KMS-11 (cell line): ENCODE results near the gene CDK11A.
"Not testable (repeated sequence)": the region's sequence is repeated elsewhere in the genome, so short reads cannot be mapped to it uniquely, and the experiment has no call there.

Experiments used
- H2AFZ ChIP-seq: fragments of 200-600 bp; sonication (generic); 2 replicates; pipeline ENCODE4 v1.6.1; 2016; ENCODE audit warnings: antibody characterized with exemption, mixed run types, low read depth
- H3K27ac ChIP-seq: fragments of 200-600 bp; sonication (generic); 2 replicates; pipeline ENCODE4 v1.6.1; 2016; ENCODE audit warnings: mild to moderate bottlenecking, mixed run types
- H3K27me3 ChIP-seq: fragments of 200-600 bp; sonication (generic); 2 replicates; pipeline ENCODE4 v1.6.1; 2017; ENCODE audit warnings: mild to moderate bottlenecking, low read depth, mixed run types, moderate library complexity; ENCODE audit not compliant: insufficient read depth
- H3K36me3 ChIP-seq: fragments of 200-600 bp; sonication (generic); 2 replicates; pipeline ENCODE4 v1.6.1; 2017; ENCODE audit warnings: mild to moderate bottlenecking, mixed run types; ENCODE audit not compliant: insufficient read depth
- H3K4me1 ChIP-seq: fragments of 200-600 bp; sonication (generic); 2 replicates; pipeline ENCODE4 v1.6.1; 2016; ENCODE audit warnings: mild to moderate bottlenecking, low read depth, mixed run types; ENCODE audit not compliant: poor library complexity, severe bottlenecking
- H3K4me2 ChIP-seq: fragments of 200-600 bp; sonication (generic); 2 replicates; pipeline ENCODE4 v1.7.0; 2016; ENCODE audit warnings: mild to moderate bottlenecking, mixed run types
- H3K4me3 ChIP-seq: fragments of 200-600 bp; sonication (generic); IDR thresholded peaks from 2 replicates; pipeline ENCODE4 v1.6.1; 2017; ENCODE audit warnings: low read depth, low read length, mixed read lengths; ENCODE audit not compliant: insufficient read depth
- H3K79me2 ChIP-seq: fragments of 200-600 bp; sonication (generic); 2 replicates; pipeline ENCODE4 v1.6.1; 2016; ENCODE audit warnings: low read depth, mixed run types; ENCODE audit not compliant: insufficient read depth
- H3K9ac ChIP-seq: fragments of 200-600 bp; sonication (generic); 2 replicates; pipeline ENCODE4 v1.6.1; 2016; ENCODE audit warnings: mild to moderate bottlenecking, mixed run types
- H4K20me1 ChIP-seq: fragments of 200-600 bp; sonication (generic); 2 replicates; pipeline ENCODE4 v1.6.1; 2016; ENCODE audit warnings: mild to moderate bottlenecking, mixed run types; ENCODE audit not compliant: insufficient read depth
- TF ChIP-seq, protein P1 (sequence below): fragments of 200-600 bp; sonication (generic); conservative IDR thresholded peaks from 2 replicates; pipeline ENCODE4 v1.6.1; 2017; ENCODE audit warnings: low read depth, mild to moderate bottlenecking, antibody characterized with exemption, low read length, moderate library complexity, mixed read lengths

CDK11A gene

DNA sequence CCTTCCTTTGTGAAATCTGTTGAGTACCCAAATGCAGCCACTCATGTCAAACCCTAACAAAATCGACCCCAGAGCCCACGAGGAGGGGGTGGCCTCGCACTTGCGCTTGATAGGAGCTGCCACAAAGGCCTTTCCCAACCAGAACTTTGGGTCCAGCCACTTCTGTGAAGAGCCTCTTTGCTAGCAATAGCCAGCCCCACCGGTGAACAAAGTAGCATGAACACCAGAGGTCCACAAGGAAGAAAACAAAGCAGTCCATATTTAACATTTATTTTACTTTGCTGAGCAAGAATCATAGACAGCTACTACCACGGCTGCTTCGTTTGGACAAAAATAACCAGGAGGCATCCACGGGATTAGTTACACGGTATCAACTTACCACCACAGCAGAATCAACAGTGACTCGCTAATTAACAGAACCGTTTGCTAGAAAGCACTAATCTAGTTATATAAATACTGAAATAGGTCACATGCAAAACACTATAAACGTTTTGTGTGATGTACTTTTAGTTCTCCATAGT lies 3.0 kb upstream of the CDK11A start:
- H3K9ac ChIP-seq, H3K4me3 ChIP-seq, H3K79me2 ChIP-seq, H3K27ac ChIP-seq, H3K27me3 ChIP-seq, H4K20me1 ChIP-seq, H3K36me3 ChIP-seq, H2AFZ ChIP-seq, H3K4me2 ChIP-seq, H3K4me1 ChIP-seq: not testable (repeated sequence)

DNA sequence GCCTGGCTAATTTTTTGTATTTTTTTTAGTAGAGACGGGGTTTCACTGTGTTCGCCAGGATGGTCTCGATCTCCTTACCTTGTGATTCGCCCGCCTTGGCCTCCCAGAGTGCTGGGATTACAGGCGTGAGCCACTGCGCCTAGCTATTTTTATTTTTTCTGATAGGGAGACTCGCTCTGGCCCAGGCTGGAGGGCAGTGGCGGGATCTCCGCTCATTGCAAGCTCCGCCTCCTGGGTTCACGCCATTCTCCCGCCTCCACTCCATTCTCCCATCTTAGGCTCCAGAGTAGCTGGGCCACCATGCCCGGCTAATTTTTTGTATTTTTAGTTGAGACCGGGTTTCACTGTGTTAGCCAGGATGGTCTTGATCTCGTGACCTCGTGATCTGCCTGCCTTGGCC lies 1.9 kb upstream of the CDK11A start:
- H3K27me3 ChIP-seq, H3K4me1 ChIP-seq, H3K36me3 ChIP-seq, H3K4me2 ChIP-seq, H3K4me3 ChIP-seq, H2AFZ ChIP-seq, H3K27ac ChIP-seq, H3K9ac ChIP-seq, H4K20me1 ChIP-seq, H3K79me2 ChIP-seq: not testable (repeated sequence)

DNA sequence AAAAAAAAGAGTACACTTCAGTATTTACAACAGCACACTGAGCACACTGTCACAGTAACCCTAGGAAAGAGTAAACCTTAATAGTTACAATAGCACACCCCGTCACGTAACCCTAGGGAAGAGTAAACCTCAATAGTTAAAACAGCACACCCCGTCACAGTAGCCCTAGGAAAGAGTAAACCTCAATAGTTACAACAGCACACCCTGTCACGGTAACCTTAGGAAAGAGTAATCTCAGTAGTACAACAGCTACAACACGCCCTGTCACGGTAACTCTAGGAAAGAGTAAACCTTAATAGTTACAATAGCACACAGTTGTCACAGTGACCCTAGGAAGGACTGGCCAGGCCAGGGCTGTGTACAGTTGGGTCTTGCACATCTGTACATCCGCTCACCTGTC lies 3.0 kb downstream of the CDK11A start:
- TF ChIP-seq, protein P1, sequence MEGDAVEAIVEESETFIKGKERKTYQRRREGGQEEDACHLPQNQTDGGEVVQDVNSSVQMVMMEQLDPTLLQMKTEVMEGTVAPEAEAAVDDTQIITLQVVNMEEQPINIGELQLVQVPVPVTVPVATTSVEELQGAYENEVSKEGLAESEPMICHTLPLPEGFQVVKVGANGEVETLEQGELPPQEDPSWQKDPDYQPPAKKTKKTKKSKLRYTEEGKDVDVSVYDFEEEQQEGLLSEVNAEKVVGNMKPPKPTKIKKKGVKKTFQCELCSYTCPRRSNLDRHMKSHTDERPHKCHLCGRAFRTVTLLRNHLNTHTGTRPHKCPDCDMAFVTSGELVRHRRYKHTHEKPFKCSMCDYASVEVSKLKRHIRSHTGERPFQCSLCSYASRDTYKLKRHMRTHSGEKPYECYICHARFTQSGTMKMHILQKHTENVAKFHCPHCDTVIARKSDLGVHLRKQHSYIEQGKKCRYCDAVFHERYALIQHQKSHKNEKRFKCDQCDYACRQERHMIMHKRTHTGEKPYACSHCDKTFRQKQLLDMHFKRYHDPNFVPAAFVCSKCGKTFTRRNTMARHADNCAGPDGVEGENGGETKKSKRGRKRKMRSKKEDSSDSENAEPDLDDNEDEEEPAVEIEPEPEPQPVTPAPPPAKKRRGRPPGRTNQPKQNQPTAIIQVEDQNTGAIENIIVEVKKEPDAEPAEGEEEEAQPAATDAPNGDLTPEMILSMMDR = no peak
- H3K4me2 ChIP-seq = no peak overlapping the region
- H3K9ac ChIP-seq = no peak overlapping the region
- H3K36me3 ChIP-seq = peaks cover 6% of the 10 kb centered on the region; the same call in 1 of the 2 replicates
- H3K79me2 ChIP-seq = 0 out of 2 replicates have a peak, but pooled peaks cover 6% of the 10 kb centered on the region
- H4K20me1 ChIP-seq = no peaks in the 10 kb centered on the region
- no peak overlapping the region for H3K27ac ChIP-seq
- H3K4me3 ChIP-seq = no peak overlapping the region
- peaks cover 5% of the 10 kb centered on the region for H3K4me1 ChIP-seq
- H3K27me3 ChIP-seq = no peaks in the 10 kb centered on the region
- H2AFZ ChIP-seq = no peak overlapping the region

DNA sequence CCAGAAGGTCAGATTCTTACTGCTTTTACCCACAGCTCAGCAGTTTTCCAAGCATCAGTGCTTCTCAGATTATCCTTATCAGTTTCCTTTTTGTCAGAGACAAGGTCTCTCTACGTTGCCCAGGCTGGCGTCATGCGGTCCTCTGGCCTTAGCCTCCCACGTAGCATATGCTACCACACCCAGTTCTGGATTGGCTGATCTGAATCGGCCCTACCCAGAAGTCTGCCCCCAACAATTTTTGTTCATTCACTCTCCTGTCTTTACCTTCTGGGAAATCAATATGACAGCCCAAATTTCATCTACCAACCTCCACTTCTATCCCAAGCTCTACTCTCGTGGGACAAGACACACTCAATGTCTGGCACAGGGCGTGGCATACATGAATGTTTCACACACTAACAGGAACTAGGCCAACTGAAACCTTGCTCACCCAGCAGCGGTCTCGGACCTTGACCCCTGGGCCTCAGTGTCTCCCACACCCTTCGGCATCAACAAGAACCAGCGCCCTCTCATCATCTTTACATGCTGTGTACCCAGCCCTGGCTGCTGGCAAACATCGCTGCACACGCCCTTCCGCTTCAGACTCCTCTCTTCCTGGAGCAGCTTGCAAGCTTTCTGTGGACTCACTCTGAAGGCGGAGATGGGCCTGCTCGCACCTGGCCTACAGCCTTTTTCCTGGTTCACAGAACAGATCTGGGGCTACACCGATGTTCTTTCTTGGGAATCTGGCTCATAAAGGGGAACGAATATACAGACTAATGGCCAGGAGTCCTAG lies 8.9 kb downstream of the CDK11A start:
- H3K9ac ChIP-seq, H3K79me2 ChIP-seq, H2AFZ ChIP-seq, H4K20me1 ChIP-seq, H3K4me1 ChIP-seq, H3K27ac ChIP-seq, H3K27me3 ChIP-seq, H3K36me3 ChIP-seq, H3K4me3 ChIP-seq, H3K4me2 ChIP-seq: not testable (repeated sequence)

DNA sequence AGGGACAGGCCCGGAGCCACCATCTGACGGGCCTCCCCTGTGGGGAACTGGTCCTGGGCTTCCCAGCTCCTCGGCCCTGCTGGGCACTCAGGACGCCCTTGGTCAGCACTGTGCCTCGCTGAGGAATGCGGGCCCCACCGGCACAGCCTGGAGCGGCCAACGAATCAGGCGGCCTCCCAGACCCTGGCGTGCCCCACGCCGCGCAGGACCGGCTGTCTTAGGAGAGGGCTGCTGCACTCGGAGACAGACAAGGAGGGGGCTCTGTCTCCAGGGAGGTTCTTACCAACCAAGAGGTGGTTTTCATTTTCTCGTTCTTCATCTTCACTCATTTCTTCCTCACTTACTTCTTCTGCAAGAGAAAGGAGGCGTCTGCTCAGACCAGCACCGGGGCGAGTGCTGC lies 16.3 kb downstream of the CDK11A start:
- H3K36me3 ChIP-seq, H3K27me3 ChIP-seq, H4K20me1 ChIP-seq, H3K79me2 ChIP-seq, H3K9ac ChIP-seq, H3K4me3 ChIP-seq, H3K4me2 ChIP-seq, H2AFZ ChIP-seq, H3K4me1 ChIP-seq, H3K27ac ChIP-seq: not testable (repeated sequence)

DNA sequence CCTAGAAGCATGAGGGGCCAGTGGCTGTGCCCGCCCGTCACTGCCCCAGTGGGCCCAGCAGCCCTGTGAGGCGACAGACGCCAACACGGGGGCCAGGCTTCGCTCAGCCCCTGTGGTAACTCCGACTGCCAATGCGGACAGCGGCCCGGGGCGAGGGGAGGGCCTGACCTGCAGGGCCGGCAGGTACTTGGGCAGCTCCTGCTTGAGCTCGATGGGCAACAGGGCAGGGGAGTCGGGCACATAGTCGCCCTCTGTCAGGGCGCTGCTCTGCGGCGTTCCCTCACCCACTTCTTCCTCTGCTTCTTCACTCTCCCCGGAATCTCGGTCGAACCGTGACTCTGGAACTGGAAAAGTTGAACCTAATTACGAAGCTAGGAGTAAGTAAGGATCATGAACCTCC lies 16.9 kb downstream of the CDK11A start:
- not testable (repeated sequence) for H3K4me1 ChIP-seq, H3K9ac ChIP-seq, H4K20me1 ChIP-seq, H3K4me3 ChIP-seq, H3K4me2 ChIP-seq, H3K79me2 ChIP-seq, H3K27me3 ChIP-seq, H2AFZ ChIP-seq, H3K36me3 ChIP-seq, H3K27ac ChIP-seq

DNA sequence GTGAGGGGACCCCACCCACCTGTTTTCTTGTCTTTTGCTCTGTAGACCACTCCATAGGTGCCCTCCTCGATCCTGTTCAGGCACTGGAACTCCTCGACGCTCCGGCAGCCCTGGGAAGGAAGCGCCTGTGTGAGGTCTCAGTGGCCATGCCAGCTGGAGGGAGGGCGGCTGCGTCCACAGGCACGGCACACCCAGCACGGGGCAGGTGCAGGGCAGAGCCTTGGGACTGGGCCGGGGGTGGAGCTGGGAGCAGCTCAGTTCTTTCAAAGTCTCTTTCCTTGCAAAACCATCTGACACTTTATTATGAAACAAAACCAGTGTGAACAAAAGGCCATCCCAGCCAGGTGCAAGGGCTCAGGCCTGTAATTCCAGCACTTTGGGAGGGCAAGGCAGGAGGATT lies 18.5 kb downstream of the CDK11A start:
- not testable (repeated sequence) for H3K27ac ChIP-seq, H3K36me3 ChIP-seq, H4K20me1 ChIP-seq, H3K4me3 ChIP-seq, H3K27me3 ChIP-seq, H3K9ac ChIP-seq, H2AFZ ChIP-seq, H3K79me2 ChIP-seq, H3K4me2 ChIP-seq, H3K4me1 ChIP-seq

DNA sequence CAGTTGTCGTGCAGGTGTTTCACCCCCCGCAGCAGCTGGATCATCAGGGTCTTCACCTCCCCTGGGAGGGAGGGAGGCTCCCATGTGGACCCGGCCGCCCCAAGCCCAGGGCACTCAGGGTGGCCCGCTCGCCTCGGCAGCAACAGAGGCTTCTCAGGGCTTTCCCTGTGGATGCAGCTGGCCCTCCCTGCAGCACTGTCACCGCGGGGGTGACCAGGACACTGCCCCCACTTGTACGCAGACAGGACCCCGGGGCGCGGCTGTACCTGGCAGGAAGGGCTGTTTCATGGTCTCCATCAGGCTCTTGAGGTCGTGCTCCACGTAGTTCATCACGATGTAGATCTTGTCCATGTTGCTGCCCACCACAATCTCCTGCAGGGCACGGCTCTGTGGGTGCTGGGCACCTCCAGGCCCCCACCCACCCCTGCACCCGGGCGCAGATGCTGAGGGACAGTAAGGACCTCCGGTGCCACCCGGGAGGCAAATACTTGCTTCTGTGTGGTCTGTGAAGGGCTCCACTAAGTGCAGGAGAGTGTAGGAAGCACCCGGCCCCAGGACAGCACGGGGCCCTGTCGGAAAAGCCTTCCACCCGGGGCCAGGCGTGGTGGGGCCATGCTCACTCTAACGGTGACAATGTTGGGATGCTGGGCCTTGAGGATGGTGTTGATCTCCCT lies 19.7 kb downstream of the CDK11A start:
- H3K4me1 ChIP-seq, H3K4me2 ChIP-seq, H3K27me3 ChIP-seq, H3K79me2 ChIP-seq, H4K20me1 ChIP-seq, H3K9ac ChIP-seq, H2AFZ ChIP-seq, H3K4me3 ChIP-seq, H3K27ac ChIP-seq, H3K36me3 ChIP-seq: not testable (repeated sequence)
